Neural progenitor cell (in vitro differentiated cells): Measurements from ENCODE around the gene HLF. TPM values are rescaled to one million over a fixed set of nuclear protein-coding genes. Genes with fewer than 3 reads are reported as not detected.

Experiments
- DNase-seq: peaks from one replicate; pipeline ENCODE4 v3.0.0-alpha.2; 2016; ENCODE audit warnings: low spot score
- H2AFZ ChIP-seq: fragments of 200-600 bp; sonication (generic); replicated peaks from 2 replicates; pipeline ENCODE4 v1.6.1; 2016; ENCODE audit warnings: antibody characterized with exemption
- H3F3A ChIP-seq: fragments of 200-600 bp; sonication (generic); 2 replicates; pipeline ENCODE4 v1.6.1; 2016; ENCODE audit warnings: antibody characterized with exemption, low read depth
- H3K27ac ChIP-seq: fragments of 200-600 bp; sonication (generic); 2 replicates; pipeline ENCODE4 v1.5.1; 2016; ENCODE audit warnings: mild to moderate bottlenecking
- H3K27me3 ChIP-seq: fragments of 200-600 bp; sonication (generic); 2 replicates; pipeline ENCODE4 v1.6.1; 2016; ENCODE audit warnings: mild to moderate bottlenecking, moderate library complexity
- H3K36me3 ChIP-seq: fragments of 200-600 bp; sonication (generic); 2 replicates; pipeline ENCODE4 v1.5.1; 2016
- H3K4me1 ChIP-seq: fragments of 200-600 bp; sonication (generic); 2 replicates; pipeline ENCODE4 v1.6.1; 2016; ENCODE audit warnings: mixed run types
- H3K4me2 ChIP-seq: fragments of 200-600 bp; sonication (generic); 2 replicates; pipeline ENCODE4 v1.6.1; 2016
- H3K4me3 ChIP-seq: fragments of 200-600 bp; sonication (generic); 2 replicates; pipeline ENCODE4 v1.5.1; 2016
- H3K79me2 ChIP-seq: fragments of 200-600 bp; sonication (generic); 2 replicates; pipeline ENCODE4 v1.6.1; 2016; ENCODE audit warnings: low read depth
- H3K9ac ChIP-seq: fragments of 200-600 bp; sonication (generic); 2 replicates; pipeline ENCODE4 v1.6.1; 2016
- H3K9me3 ChIP-seq: fragments of 200-600 bp; sonication (generic); 2 replicates; pipeline ENCODE4 v1.5.1; 2016; ENCODE audit warnings: low read depth
- H4K20me1 ChIP-seq: fragments of 200-600 bp; sonication (generic); 2 replicates; pipeline ENCODE4 v1.6.1; 2016; ENCODE audit warnings: low read depth
- H3K27ac Mint-ChIP-seq: 3 replicates; pipeline ENCODE4 v1.8.0; 2021; ENCODE audit warnings: mixed read lengths
- H3K27me3 Mint-ChIP-seq: 2 replicates; pipeline ENCODE4 v1.8.0; 2022; ENCODE audit warnings: low read depth, mild to moderate bottlenecking, inconsistent platforms, moderate library complexity, mixed read lengths; ENCODE audit not compliant: insufficient read depth
- H3K36me3 Mint-ChIP-seq: 3 replicates; pipeline ENCODE4 v1.8.0; 2021; ENCODE audit warnings: mixed read lengths
- H3K4me1 Mint-ChIP-seq: 3 replicates; pipeline ENCODE4 v1.8.0; 2021; ENCODE audit warnings: mixed read lengths
- H3K4me3 Mint-ChIP-seq: 3 replicates; pipeline ENCODE4 v1.8.0; 2021; ENCODE audit warnings: mild to moderate bottlenecking, moderate library complexity, mixed read lengths
- H3K9me3 Mint-ChIP-seq: 3 replicates; pipeline ENCODE4 v1.8.0; 2020; ENCODE audit warnings: mixed read lengths
- CTCF ChIP-seq: fragments of 200-600 bp; sonication (generic); IDR thresholded peaks from 2 replicates; pipeline ENCODE4 v1.5.1; 2017; ENCODE audit warnings: antibody characterized with exemption, mild to moderate bottlenecking
- EZH2 ChIP-seq: fragments of 200-600 bp; sonication (generic); IDR thresholded peaks from 2 replicates; pipeline ENCODE4 v1.6.1; 2017; ENCODE audit warnings: antibody characterized with exemption, mild to moderate bottlenecking, moderate library complexity
- EZH2phosphoT487 ChIP-seq: fragments of 200-600 bp; sonication (generic); IDR thresholded peaks from 2 replicates; pipeline ENCODE4 v1.6.1; 2017; ENCODE audit warnings: antibody characterized with exemption
- total RNA-seq: library from RNA; depleted of rRNA; stranded (reverse); fragments of >200 nt; gene quantifications from 2 replicates; pipeline ENCODE4 v1.2.3, GENCODE V29; 2015; ENCODE audit warnings: low replicate concordance

The HLF gene
- total RNA-seq, 1 donor from 2014 or later, result 0.11 TPM

GRCh38 chr17:55266051-55266957, 1.5 kb downstream of the HLF start:
- H3K4me3 ChIP-seq, result peak overlapping the region; percentile 53
- no peaks in the 10 kb centered on the region for H3K36me3 Mint-ChIP-seq
- no peak overlapping the region for H3K27ac ChIP-seq
- TF ChIP-seq EZH2, result peak; percentile 63
- no peak for TF ChIP-seq EZH2phosphoT487
- H3K4me3 Mint-ChIP-seq, result peak overlapping the region; percentile 72
- H3K9me3 ChIP-seq, result no peaks in the 10 kb centered on the region
- H3F3A ChIP-seq, result peaks cover 16% of the 10 kb centered on the region
- no peak overlapping the region for H3K27ac Mint-ChIP-seq
- H3K27me3 Mint-ChIP-seq, result peaks cover 45% of the 10 kb centered on the region
- H2AFZ ChIP-seq, result no peak overlapping the region
- H3K4me2 ChIP-seq, result peak overlapping the region; percentile 88
- no peaks in the 10 kb centered on the region for H3K36me3 ChIP-seq
- H3K79me2 ChIP-seq, result no peaks in the 10 kb centered on the region
- H3K4me1 ChIP-seq, result peaks cover 26% of the 10 kb centered on the region
- no peaks in the 10 kb centered on the region for H3K9me3 Mint-ChIP-seq
- peaks cover 87% of the 10 kb centered on the region for H3K27me3 ChIP-seq
- peaks cover 6% of the 10 kb centered on the region for H4K20me1 ChIP-seq
- H3K9ac ChIP-seq, result no peak overlapping the region
- peaks cover 10% of the 10 kb centered on the region for H3K4me1 Mint-ChIP-seq
- peak; percentile 38 for DNase-seq

GRCh38 chr17:55266958-55267688, 2.4 kb downstream of the HLF start:
- H2AFZ ChIP-seq, result no peak overlapping the region
- no peaks in the 10 kb centered on the region for H3K36me3 Mint-ChIP-seq
- no peaks in the 10 kb centered on the region for H3K9me3 Mint-ChIP-seq
- DNase-seq, result no peak
- H3K79me2 ChIP-seq, result no peaks in the 10 kb centered on the region
- peaks cover 40% of the 10 kb centered on the region for H3K27me3 Mint-ChIP-seq
- peaks cover 6% of the 10 kb centered on the region for H4K20me1 ChIP-seq
- H3K4me3 Mint-ChIP-seq, result no peak overlapping the region
- TF ChIP-seq CTCF, result no peak
- H3K27me3 ChIP-seq, result peaks cover 79% of the 10 kb centered on the region
- no peak overlapping the region for H3K9ac ChIP-seq
- no peaks in the 10 kb centered on the region for H3K9me3 ChIP-seq
- no peak overlapping the region for H3K4me3 ChIP-seq
- no peak overlapping the region for H3K27ac ChIP-seq
- H3K4me1 ChIP-seq, result peaks cover 26% of the 10 kb centered on the region
- H3K4me1 Mint-ChIP-seq, result peaks cover 10% of the 10 kb centered on the region
- no peak overlapping the region for H3K27ac Mint-ChIP-seq
- H3K36me3 ChIP-seq, result no peaks in the 10 kb centered on the region
- H3K4me2 ChIP-seq, result no peak overlapping the region
- H3F3A ChIP-seq, result peaks cover 16% of the 10 kb centered on the region

- H3K36me3 ChIP-seq, result no peaks in the 10 kb centered on the region
- no peak overlapping the region for H3K4me3 Mint-ChIP-seq
- no peak overlapping the region for H3K27ac Mint-ChIP-seq
- no peaks in the 10 kb centered on the region for H3K9me3 ChIP-seq
- H3K9me3 Mint-ChIP-seq, result no peaks in the 10 kb centered on the region
- H3K4me2 ChIP-seq, result no peak overlapping the region
- DNase-seq, result no peak
- no peaks in the 10 kb centered on the region for H3K79me2 ChIP-seq
- H3K4me1 Mint-ChIP-seq, result peaks cover 10% of the 10 kb centered on the region
- H4K20me1 ChIP-seq, result peaks cover 6% of the 10 kb centered on the region
- no peaks in the 10 kb centered on the region for H3K36me3 Mint-ChIP-seq
- no peak overlapping the region for H3K4me3 ChIP-seq
- H2AFZ ChIP-seq, result no peak overlapping the region
- H3K27ac ChIP-seq, result no peak overlapping the region
- peaks cover 26% of the 10 kb centered on the region for H3K4me1 ChIP-seq
- TF ChIP-seq CTCF (no peak), EZH2phosphoT487 (no peak), EZH2 (no peak)
- H3K27me3 Mint-ChIP-seq, result peaks cover 33% of the 10 kb centered on the region
- peaks cover 16% of the 10 kb centered on the region for H3F3A ChIP-seq
- H3K27me3 ChIP-seq, result peaks cover 70% of the 10 kb centered on the region
- H3K9ac ChIP-seq, result no peak overlapping the region
Measured at GRCh38 chr17:55267777-55268648, 3.3 kb downstream of the HLF start.
